Measurements from ENCODE around the gene BOLL. TPM values are rescaled to one million over a fixed set of nuclear protein-coding genes. Genes with fewer than 3 reads are reported as not detected.

The BOLL gene
- total RNA-seq, 4 donors from 2014 or later: 0.19 TPM; not detected in 3

DNA sequence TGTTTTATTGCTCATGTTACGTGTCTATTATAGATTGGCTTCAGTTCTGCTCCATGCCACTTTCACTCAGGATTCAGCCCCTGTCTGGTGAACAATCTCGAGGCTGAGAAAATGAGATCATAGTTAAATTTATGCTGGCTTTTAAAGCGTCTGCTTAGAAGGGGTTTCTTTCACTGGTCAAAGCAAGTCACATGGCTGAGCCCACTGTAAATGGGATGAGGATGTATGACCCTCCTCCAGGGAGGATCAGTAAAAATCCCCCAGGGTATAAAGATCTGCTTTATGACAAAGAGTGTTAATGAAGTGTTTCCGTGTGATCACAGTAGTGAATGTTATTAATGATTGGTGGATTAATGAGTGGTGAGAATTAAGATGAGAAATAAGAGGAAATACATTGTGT is 13.1 kb upstream of the BOLL start:
- Histone ChIP-seq H3K4me3 (no peak overlapping the region), H3K27ac (no peak overlapping the region), H3K9me3 (no peaks in the 10 kb centered on the region), H3K27me3 (no peaks in the 10 kb centered on the region), H3K36me3 (no peaks in the 10 kb centered on the region), H3K4me1 (peaks cover 0 to 5% (median 1%) of the 10 kb centered on the region in 3 donors)
- ATAC-seq: no peak
- 62 to 68% methylated on average over 3 to 4 of the region's 4 CpGs for WGBS, 2 donors (ENCODE audit: low coverage in 1 of 2)
- TF ChIP-seq POLR2AphosphoS5 (IDR thresholded peaks at IDR 0.05) (no peak), EP300 (IDR thresholded peaks at IDR 0.05) (no peak), POLR2A (IDR thresholded peaks at IDR 0.05) (no peak), CTCF (IDR thresholded peaks at IDR 0.05) (no peak)

- H3K4me3 ChIP-seq: no peak overlapping the region
- no peaks in the 10 kb centered on the region for H3K36me3 ChIP-seq
- no peaks in the 10 kb centered on the region for H3K27me3 ChIP-seq
- TF ChIP-seq POLR2AphosphoS5 (IDR thresholded peaks at IDR 0.05) (no peak), EP300 (IDR thresholded peaks at IDR 0.05) (no peak), CTCF (IDR thresholded peaks at IDR 0.05) (no peak), POLR2A (IDR thresholded peaks at IDR 0.05) (no peak)
- H3K4me1 ChIP-seq: no peaks in the 10 kb centered on the region
- no peak for ATAC-seq
- no peak overlapping the region for H3K27ac ChIP-seq
- H3K9me3 ChIP-seq: no peaks in the 10 kb centered on the region
Observed at GRCh38 chr2:197795277-197795676, 10.2 kb upstream of the BOLL start.

- no peak for ATAC-seq
- H3K9me3 ChIP-seq: no peaks in the 10 kb centered on the region
Observed at GRCh38 chr2:197793456-197793855, 8.3 kb upstream of the BOLL start.

DNA sequence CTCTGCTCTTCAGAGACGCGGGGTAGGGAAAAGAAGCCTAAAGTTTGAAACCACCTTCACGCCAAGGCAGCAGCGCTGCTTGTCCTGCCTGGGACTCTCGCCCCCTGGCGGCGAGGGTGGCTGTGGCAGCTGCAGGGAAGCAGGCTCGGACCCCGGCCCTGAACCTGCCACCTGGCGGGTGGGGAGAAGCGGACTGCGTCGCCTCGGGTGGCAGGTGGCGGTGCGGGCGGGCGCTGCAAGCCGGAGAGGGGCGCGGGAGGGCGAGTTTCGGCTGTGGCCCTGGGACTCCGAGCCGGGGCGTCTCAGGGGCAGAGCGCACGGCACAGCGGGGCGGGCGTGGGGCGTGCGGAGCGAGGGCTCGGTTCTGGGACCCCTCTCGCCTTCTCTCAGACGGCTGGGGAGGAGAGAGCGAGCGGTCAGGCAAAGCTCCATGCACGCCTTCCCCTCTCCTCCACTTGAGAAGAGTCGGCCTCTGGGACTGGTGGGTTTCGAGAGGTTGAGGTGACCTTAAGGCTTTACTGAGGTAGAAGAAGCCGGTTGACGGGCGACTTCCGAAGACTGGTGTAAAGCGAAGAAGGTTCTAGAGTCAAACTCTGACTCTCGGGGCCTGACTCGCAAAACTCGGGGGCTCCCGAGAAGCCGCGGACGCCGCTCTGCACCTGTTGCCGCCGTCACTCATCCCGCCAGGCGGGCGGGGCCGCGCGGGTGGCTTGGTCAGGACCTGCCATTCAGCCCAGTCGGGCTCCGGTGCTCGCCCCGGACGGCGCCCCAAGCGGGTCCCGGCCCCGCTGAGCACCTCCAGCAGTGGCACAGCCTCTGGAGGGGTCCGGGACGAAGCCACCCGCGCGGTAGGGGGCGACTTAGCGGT is 1.1 kb upstream of the BOLL start:
- WGBS, 2 donors (ENCODE audit: low coverage in 1 of 2): 1% methylated on average over 12 of the region's 79 CpGs; no CpG with 5 or more reads in 1 of the 2 donors
- H3K9me3 ChIP-seq: no peaks in the 10 kb centered on the region
- peak; percentile 13 for ATAC-seq
- TF ChIP-seq POLR2A (IDR thresholded peaks at IDR 0.05): no peak
- TF ChIP-seq EP300 (IDR thresholded peaks at IDR 0.05): no peak
- TF ChIP-seq CTCF (IDR thresholded peaks at IDR 0.05): peak in 2 of 4 experiments; percentile 41 to 57
- TF ChIP-seq POLR2AphosphoS5 (IDR thresholded peaks at IDR 0.05): no peak
- H3K4me3 ChIP-seq: peak overlapping the region; percentile 1 to 45
- peaks cover 0 to 13% (median 5%) of the 10 kb centered on the region in 3 donors for H3K4me1 ChIP-seq
- no peak overlapping the region for H3K27ac ChIP-seq
- no peaks in the 10 kb centered on the region for H3K36me3 ChIP-seq
- peaks cover 41% of the 10 kb centered on the region for H3K27me3 ChIP-seq

More at GRCh38 chr2:197793456-197793855, 8.3 kb upstream of the BOLL start:
- Histone ChIP-seq H3K27me3 (no peaks in the 10 kb centered on the region), H3K27ac (no peak overlapping the region), H3K4me3 (no peak overlapping the region), H3K36me3 (no peaks in the 10 kb centered on the region), H3K4me1 (no peaks in the 10 kb centered on the region)
- WGBS, 2 donors (ENCODE audit: low coverage in 1 of 2): 55 to 79% methylated on average over 1 of the region's 1 CpG
- no peak for TF ChIP-seq POLR2AphosphoS5 (IDR thresholded peaks at IDR 0.05)

GRCh38 chr2:197782126-197782525 is 3.0 kb downstream of the BOLL start:
- TF ChIP-seq POLR2AphosphoS5 (IDR thresholded peaks at IDR 0.05) (no peak), POLR2A (IDR thresholded peaks at IDR 0.05) (no peak), EP300 (IDR thresholded peaks at IDR 0.05) (no peak)
- no peak for ATAC-seq
- 50 to 88% methylated on average over 1 of the region's 1 CpG for WGBS, 2 donors (ENCODE audit: low coverage in 1 of 2)

GRCh38 chr2:197779261-197779660 is 5.9 kb downstream of the BOLL start:
- Histone ChIP-seq H3K36me3 (no peaks in the 10 kb centered on the region), H3K4me3 (no peak overlapping the region), H3K27me3 (no peaks in the 10 kb centered on the region), H3K27ac (no peak overlapping the region), H3K4me1 (no peaks in the 10 kb centered on the region), H3K9me3 (no peaks in the 10 kb centered on the region)
- TF ChIP-seq EP300 (IDR thresholded peaks at IDR 0.05): no peak
- TF ChIP-seq POLR2AphosphoS5 (IDR thresholded peaks at IDR 0.05): no peak
- no peak for TF ChIP-seq CTCF (IDR thresholded peaks at IDR 0.05)
- TF ChIP-seq POLR2A (IDR thresholded peaks at IDR 0.05): no peak
- no peak for ATAC-seq

More at GRCh38 chr2:197782126-197782525, 3.0 kb downstream of the BOLL start:
- Histone ChIP-seq H3K27me3 (peaks cover 29% of the 10 kb centered on the region), H3K4me1 (peaks cover 0 to 13% (median 5%) of the 10 kb centered on the region in 3 donors), H3K27ac (no peak overlapping the region), H3K9me3 (no peaks in the 10 kb centered on the region), H3K36me3 (no peaks in the 10 kb centered on the region), H3K4me3 (no peak overlapping the region)

All from gastroesophageal sphincter (tissue), 4 donors.